ENCODE data around the gene MCHR1. TPM values are rescaled to one million over a fixed set of nuclear protein-coding genes. Genes with fewer than 3 reads are reported as not detected.
"Not testable (repeated sequence)": the region's sequence is repeated elsewhere in the genome, so short reads cannot be mapped to it uniquely, and the experiment has no call there.

MCHR1 gene
- total RNA-seq, 1 donor from 2014 or later: 3.2 TPM

DNA sequence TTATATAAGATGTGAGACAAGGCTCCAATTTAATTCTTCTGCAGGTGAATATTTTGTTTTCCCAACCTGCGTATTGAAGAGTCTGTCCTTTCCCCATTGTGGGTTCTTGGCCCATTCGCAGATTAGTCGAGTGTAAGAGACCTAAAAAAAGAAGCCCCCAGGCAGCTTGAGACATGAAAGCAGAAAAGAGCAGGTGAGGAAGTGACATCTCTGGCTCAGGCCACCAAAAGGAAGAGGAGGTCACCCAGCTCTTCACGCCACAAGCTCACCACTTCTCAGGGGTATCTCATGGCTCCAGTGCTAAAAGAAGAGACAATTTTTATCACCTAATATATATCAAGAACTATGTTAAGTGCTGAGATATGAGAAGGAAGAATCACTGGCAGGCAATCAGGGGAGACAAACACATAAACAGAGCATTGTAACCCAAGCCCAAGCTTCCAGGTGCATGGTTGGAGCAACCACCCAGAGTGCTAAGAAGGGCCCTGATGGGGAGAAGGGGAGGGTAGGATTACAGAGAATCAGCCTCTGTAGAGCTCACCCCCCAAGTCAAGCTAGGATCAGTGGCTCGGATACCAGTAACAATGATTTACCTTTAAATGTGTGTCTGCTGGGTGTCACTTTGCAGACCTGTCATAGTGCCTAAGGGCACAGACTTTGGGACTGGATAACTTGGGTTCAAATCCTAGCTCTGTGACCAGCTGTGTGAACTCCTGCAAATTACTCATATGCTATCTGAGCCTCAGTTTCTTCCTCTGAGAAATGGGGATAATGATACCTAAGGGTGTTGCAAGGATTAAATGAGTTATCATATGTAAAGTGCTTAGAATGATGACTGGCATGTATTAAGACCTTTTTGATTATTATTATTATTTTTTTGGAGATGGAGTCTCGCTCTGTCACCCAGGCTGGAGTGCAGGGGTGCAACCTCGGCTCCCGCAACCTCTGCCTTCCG is 39.2 kb downstream of the MCHR1 start:
- peaks cover 50% of the 10 kb centered on the region for H3K4me1 Mint-ChIP-seq
- TF ChIP-seq, protein P1, sequence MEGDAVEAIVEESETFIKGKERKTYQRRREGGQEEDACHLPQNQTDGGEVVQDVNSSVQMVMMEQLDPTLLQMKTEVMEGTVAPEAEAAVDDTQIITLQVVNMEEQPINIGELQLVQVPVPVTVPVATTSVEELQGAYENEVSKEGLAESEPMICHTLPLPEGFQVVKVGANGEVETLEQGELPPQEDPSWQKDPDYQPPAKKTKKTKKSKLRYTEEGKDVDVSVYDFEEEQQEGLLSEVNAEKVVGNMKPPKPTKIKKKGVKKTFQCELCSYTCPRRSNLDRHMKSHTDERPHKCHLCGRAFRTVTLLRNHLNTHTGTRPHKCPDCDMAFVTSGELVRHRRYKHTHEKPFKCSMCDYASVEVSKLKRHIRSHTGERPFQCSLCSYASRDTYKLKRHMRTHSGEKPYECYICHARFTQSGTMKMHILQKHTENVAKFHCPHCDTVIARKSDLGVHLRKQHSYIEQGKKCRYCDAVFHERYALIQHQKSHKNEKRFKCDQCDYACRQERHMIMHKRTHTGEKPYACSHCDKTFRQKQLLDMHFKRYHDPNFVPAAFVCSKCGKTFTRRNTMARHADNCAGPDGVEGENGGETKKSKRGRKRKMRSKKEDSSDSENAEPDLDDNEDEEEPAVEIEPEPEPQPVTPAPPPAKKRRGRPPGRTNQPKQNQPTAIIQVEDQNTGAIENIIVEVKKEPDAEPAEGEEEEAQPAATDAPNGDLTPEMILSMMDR (IDR thresholded peaks at IDR 0.05; ENCODE audit: unreplicated experiment): no peak
- no peaks in the 10 kb centered on the region for H3K36me3 Mint-ChIP-seq
- H3K4me3 Mint-ChIP-seq: no peak overlapping the region
- H3K27me3 Mint-ChIP-seq (ENCODE audit: low read depth): no peaks in the 10 kb centered on the region
- no peak for DNase-seq (ENCODE audit: low spot score in 2 of 2, unreplicated experiment in 2 of 2)
- peak overlapping the region; percentile 69 for H3K27ac Mint-ChIP-seq
- no peaks in the 10 kb centered on the region for H3K9me3 Mint-ChIP-seq

DNA sequence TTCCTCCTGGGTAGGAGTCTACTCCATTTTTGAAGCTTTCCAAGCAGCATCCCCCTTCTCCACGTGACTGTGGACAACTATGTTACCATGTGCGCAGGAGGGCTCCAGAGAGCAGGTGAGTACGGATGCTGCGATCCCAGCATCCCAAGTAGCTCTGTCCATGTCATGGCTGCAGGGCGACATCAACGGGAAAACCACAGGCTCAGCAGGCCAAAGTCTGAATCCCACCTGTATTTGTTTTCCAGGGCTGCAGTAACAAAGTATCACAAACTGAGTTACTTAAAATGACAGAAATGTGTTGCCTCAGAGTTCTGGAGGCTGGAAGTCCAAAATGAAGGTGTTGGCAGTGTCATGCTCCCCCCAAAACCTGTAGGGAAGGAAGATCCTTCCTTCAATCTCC is 40.3 kb downstream of the MCHR1 start:
- peak overlapping the region; percentile 92 for H3K27ac Mint-ChIP-seq
- H3K9me3 Mint-ChIP-seq: no peaks in the 10 kb centered on the region
- TF ChIP-seq, protein P1 (IDR thresholded peaks at IDR 0.05; ENCODE audit: unreplicated experiment): no peak
- DNase-seq (ENCODE audit: low spot score in 2 of 2, unreplicated experiment in 2 of 2): no peak
- H3K4me1 Mint-ChIP-seq: peaks cover 47% of the 10 kb centered on the region
- no peak overlapping the region for H3K4me3 Mint-ChIP-seq
- H3K36me3 Mint-ChIP-seq: no peaks in the 10 kb centered on the region
- H3K27me3 Mint-ChIP-seq (ENCODE audit: low read depth): no peaks in the 10 kb centered on the region

DNA sequence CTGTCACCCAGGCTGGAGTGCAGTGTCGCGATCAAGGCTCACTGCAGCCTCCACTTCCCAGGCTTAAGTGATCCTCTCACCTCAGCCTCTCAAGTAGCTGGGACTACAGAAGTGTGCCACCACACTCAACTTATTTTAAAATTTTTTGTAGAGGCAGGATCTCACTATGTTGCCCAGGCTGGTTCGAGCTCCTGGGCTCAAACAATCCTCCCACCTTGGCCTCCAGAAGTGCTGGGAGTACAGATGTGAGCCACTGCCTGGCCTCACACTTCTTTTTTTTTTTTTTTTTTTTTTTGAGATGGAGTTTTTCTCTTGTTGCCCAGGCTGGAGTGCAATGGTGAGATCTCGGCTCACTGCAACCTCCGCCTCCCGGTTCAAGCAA is 40.9 kb downstream of the MCHR1 start:
- H3K27me3 Mint-ChIP-seq (ENCODE audit: low read depth); H3K36me3 Mint-ChIP-seq; H3K9me3 Mint-ChIP-seq; DNase-seq (ENCODE audit: low spot score in 2 of 2, unreplicated experiment in 2 of 2); H3K4me3 Mint-ChIP-seq: not testable (repeated sequence)
- Mint-ChIP-seq H3K27ac (peak overlapping the region; percentile 92), H3K4me1 (peaks cover 43% of the 10 kb centered on the region)

DNA sequence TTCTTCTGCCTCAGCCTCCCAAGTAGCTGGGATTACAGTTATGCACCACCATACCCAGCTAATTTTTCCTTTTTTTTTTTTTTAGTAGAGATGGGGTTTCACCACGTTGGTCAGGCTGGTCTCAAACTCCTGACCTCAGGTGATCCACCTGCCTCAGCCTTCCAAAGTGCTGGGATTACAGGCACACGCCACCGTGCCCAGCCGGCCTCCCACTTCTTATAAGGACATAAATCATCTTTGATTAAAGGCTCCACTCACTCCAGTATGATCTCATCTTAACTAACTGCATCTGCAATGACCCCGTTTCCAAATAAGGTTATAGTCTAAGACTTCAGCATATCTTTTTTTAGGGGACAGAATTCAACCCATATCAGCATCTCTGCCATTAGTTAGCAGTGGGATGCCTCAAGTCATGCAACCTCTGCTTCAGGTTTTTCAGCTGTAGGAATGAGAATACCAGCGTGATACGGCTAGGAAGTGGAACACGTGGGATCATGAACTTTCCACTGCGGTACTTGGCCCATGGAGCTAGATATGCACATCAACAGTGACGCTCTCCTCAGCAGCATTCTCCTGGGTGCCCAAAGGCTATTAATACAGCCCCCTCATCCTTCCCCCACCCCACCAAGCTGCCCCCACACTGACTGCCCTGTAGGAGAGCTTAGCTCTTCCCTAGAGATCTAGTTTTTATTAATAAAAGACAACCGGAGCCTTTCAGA is 41.4 kb downstream of the MCHR1 start:
- Mint-ChIP-seq H3K9me3 (no peaks in the 10 kb centered on the region), H3K4me1 (peaks cover 43% of the 10 kb centered on the region), H3K36me3 (no peaks in the 10 kb centered on the region), H3K4me3 (no peak overlapping the region), H3K27ac (peak overlapping the region; percentile 92), H3K27me3 (ENCODE audit: low read depth) (no peaks in the 10 kb centered on the region)
- no peak for DNase-seq (ENCODE audit: low spot score in 2 of 2, unreplicated experiment in 2 of 2)
- TF ChIP-seq, protein P1 (IDR thresholded peaks at IDR 0.05; ENCODE audit: unreplicated experiment): no peak

DNA sequence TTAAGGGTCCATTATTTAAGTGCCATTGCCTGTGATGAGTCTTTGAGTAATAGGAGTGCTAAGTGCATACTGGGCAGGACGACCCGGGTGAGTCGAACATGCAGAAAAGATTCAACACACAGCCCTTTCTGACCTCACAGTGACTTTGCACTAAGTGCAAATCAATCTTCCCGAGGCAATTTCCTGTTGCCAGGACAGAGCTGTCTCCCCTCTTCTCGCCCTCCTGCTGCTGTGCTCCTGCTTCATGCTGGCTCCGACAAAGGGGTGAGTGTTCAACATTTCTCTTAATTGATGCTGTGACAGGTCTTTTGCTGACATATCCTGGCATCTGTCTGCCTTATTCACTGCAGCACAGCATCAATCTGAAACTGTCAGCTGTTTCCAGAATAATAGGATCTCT is 42.0 kb downstream of the MCHR1 start:
- H3K27ac Mint-ChIP-seq: peak overlapping the region; percentile 92
- H3K9me3 Mint-ChIP-seq: no peaks in the 10 kb centered on the region
- no peak for DNase-seq (ENCODE audit: low spot score in 2 of 2, unreplicated experiment in 2 of 2)
- no peaks in the 10 kb centered on the region for H3K27me3 Mint-ChIP-seq (ENCODE audit: low read depth)
- no peaks in the 10 kb centered on the region for H3K36me3 Mint-ChIP-seq
- TF ChIP-seq, protein P1 (IDR thresholded peaks at IDR 0.05; ENCODE audit: unreplicated experiment): no peak
- H3K4me3 Mint-ChIP-seq: no peak overlapping the region
- H3K4me1 Mint-ChIP-seq: peaks cover 43% of the 10 kb centered on the region

DNA sequence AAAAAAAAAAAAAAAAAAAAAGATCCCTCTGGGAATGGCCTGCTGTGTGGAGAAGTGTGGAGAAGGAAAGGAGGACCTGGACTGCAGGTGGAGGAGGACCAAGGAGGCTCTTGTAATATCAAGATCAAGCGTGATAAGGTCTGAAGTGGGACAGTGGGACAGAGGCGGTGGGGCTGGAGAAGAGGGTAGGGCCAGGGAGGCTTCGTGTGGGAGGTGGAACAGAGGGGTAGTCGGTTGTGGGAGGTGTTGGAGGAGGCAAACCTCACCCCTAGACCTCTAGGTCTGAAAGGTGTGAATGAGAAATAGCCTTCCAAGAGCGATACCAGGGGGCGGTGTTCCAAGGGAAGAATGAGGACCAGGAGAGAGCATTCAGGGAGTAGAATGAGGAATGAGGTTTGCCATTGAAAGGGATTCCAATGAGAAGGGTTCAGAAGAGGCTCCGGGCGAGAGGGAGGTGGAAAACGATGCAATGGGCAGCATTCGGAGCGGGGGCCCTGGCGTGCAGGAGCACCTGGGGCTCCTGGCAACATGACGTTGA is 44.2 kb downstream of the MCHR1 start:
- Mint-ChIP-seq H3K4me1 (peaks cover 50% of the 10 kb centered on the region), H3K9me3 (no peaks in the 10 kb centered on the region), H3K27ac (peak overlapping the region; percentile 70), H3K27me3 (ENCODE audit: low read depth) (no peaks in the 10 kb centered on the region), H3K4me3 (no peak overlapping the region), H3K36me3 (no peaks in the 10 kb centered on the region)
- no peak for DNase-seq (ENCODE audit: low spot score in 2 of 2, unreplicated experiment in 2 of 2)
- TF ChIP-seq, protein P1 (IDR thresholded peaks at IDR 0.05; ENCODE audit: unreplicated experiment): no peak
